ENCODE measurements around the gene MYH9.

DNA sequence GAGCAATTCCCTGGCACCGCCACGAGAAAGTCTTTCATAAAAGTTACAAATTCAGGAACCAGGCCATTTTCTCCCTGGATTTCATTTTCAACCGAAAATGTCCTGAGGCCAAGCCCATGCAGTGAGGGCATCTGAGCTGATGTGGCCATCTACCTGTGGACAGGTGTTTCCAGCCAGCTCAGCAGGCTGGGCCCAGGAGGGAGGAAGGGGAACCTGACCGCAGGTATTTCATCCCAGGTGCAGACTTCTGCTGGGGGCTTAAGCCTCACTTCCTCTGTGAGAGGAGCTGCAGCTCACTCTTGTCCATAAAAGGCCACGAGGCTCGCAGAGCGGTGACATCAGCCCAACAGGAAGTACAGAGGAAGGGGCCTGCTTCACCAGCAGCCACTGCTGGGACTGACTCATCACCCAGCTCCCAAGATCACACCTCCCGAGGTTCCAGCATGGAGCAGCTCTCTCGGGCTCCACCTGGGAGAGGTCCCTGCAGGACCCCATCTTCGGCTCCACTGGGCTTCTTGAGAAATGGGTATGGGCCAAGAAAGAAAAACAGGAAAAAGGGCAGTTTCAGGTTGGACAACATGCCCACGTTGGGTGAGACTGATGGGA is 56.4 kb downstream of the MYH9 start:
- TF ChIP-seq CTCF (IDR thresholded peaks at IDR 0.05) (peak; percentile 34), TAF1 (IDR thresholded peaks at IDR 0.05; ENCODE audit: borderline replicate concordance, low read depth, low read length) (no peak)

Measured in SK-N-SH (cell line).